ENCODE measurements around the gene SETD5. TPM values are rescaled to one million over a fixed set of nuclear protein-coding genes. Genes with fewer than 3 reads are reported as not detected.

SETD5 gene
- total RNA-seq, 1 donor from 2014 or later: 198 TPM

- Mint-ChIP-seq H3K4me3 (peak overlapping the region; percentile 0), H3K36me3 (ENCODE audit: low read depth) (peaks cover 3% of the 10 kb centered on the region), H3K9me3 (no peaks in the 10 kb centered on the region), H3K4me1 (peaks cover 28% of the 10 kb centered on the region), H3K27ac (ENCODE audit: unreplicated experiment) (peak overlapping the region; percentile 90), H3K27me3 (ENCODE audit: low read depth) (no peaks in the 10 kb centered on the region)
- TF ChIP-seq CTCF (conservative IDR thresholded peaks at IDR 0.05): peak; percentile 73
- DNase-seq (ENCODE audit: low read depth, low spot score): peak; percentile 14
These were observed 25.5 kb downstream of the SETD5 start for GRCh38 chr3:9422712-9423424.

GRCh38 chr3:9428411-9428810 is 31.0 kb downstream of the SETD5 start:
- no peak for TF ChIP-seq CTCF (conservative IDR thresholded peaks at IDR 0.05)
- no peak overlapping the region for H3K4me3 Mint-ChIP-seq
- no peak overlapping the region for H3K27ac Mint-ChIP-seq (ENCODE audit: unreplicated experiment)
- no peaks in the 10 kb centered on the region for H3K9me3 Mint-ChIP-seq
- no peak for DNase-seq (ENCODE audit: low read depth, low spot score)
- H3K27me3 Mint-ChIP-seq (ENCODE audit: low read depth): no peaks in the 10 kb centered on the region
- peaks cover 15% of the 10 kb centered on the region for H3K36me3 Mint-ChIP-seq (ENCODE audit: low read depth)
- peaks cover 9% of the 10 kb centered on the region for H3K4me1 Mint-ChIP-seq

GRCh38 chr3:9430733-9431132 is 33.3 kb downstream of the SETD5 start:
- Mint-ChIP-seq H3K36me3 (ENCODE audit: low read depth) (peaks cover 27% of the 10 kb centered on the region), H3K27ac (ENCODE audit: unreplicated experiment) (no peak overlapping the region), H3K4me1 (no peaks in the 10 kb centered on the region), H3K27me3 (ENCODE audit: low read depth) (no peaks in the 10 kb centered on the region), H3K9me3 (no peaks in the 10 kb centered on the region), H3K4me3 (no peak overlapping the region)
- no peak for TF ChIP-seq CTCF (conservative IDR thresholded peaks at IDR 0.05)
- DNase-seq (ENCODE audit: low read depth, low spot score): no peak

GRCh38 chr3:9433627-9434521 is 36.5 kb downstream of the SETD5 start:
- H3K27ac Mint-ChIP-seq (ENCODE audit: unreplicated experiment): no peak overlapping the region
- no peak overlapping the region for H3K4me3 Mint-ChIP-seq

GRCh38 chr3:9435316-9435715 is 37.9 kb downstream of the SETD5 start:
- Mint-ChIP-seq H3K36me3 (ENCODE audit: low read depth) (peaks cover 24% of the 10 kb centered on the region), H3K27ac (ENCODE audit: unreplicated experiment) (no peak overlapping the region), H3K4me1 (no peaks in the 10 kb centered on the region), H3K27me3 (ENCODE audit: low read depth) (no peaks in the 10 kb centered on the region), H3K9me3 (no peaks in the 10 kb centered on the region), H3K4me3 (no peak overlapping the region)
- TF ChIP-seq CTCF (conservative IDR thresholded peaks at IDR 0.05): no peak
- no peak for DNase-seq (ENCODE audit: low read depth, low spot score)

More at GRCh38 chr3:9433627-9434521, 36.5 kb downstream of the SETD5 start:
- TF ChIP-seq CTCF (conservative IDR thresholded peaks at IDR 0.05): no peak
- no peaks in the 10 kb centered on the region for H3K9me3 Mint-ChIP-seq
- H3K36me3 Mint-ChIP-seq (ENCODE audit: low read depth): peaks cover 27% of the 10 kb centered on the region
- H3K27me3 Mint-ChIP-seq (ENCODE audit: low read depth): no peaks in the 10 kb centered on the region
- H3K4me1 Mint-ChIP-seq: no peaks in the 10 kb centered on the region
- no peak for DNase-seq (ENCODE audit: low read depth, low spot score)
